Measurements from ENCODE around the gene GALNT7. TPM values are rescaled to one million over a fixed set of nuclear protein-coding genes. Genes with fewer than 3 reads are reported as not detected.
A peak's percentile ranks its signal among the peaks of the same experiment; 100 is the strongest.

Gene GALNT7
- total and polyA plus RNA-seq, 2 of the 13 experiments (the other 11 are each of a cell fraction or from before 2014, with no cell fraction given): 0.08 to 0.13 TPM

- TF ChIP-seq ZNF18 (CRISPR knock-in tag; IDR thresholded peaks at IDR 0.05; ENCODE audit: insufficient replicate concordance): peak; percentile 72
- peak; percentile 66; the same call in 1 of the 2 replicates for TF ChIP-seq ZNF451 (CRISPR knock-in tag; IDR thresholded peaks at IDR 0.05)
- TF ChIP-seq ZBTB46 (CRISPR knock-in tag; IDR thresholded peaks at IDR 0.05; ENCODE audit: borderline replicate concordance): no peak
- TF ChIP-seq KDM2A (CRISPR knock-in tag; IDR thresholded peaks at IDR 0.05; ENCODE audit: borderline replicate concordance, low read depth): peak; percentile 44
- no peak for TF ChIP-seq XRCC5 (optimal IDR thresholded peaks at IDR 0.05; ENCODE audit: low read length)
- peak; percentile 92 for TF ChIP-seq UBTF (CRISPR knock-in tag; IDR thresholded peaks at IDR 0.05)
- no peak for TF ChIP-seq MTF2 (CRISPR knock-in tag; IDR thresholded peaks at IDR 0.05; ENCODE audit: borderline replicate concordance)
- 0 out of 2 replicates have a peak, but pooled peaks have one; percentile 37 for TF ChIP-seq ARHGAP35 (CRISPR knock-in tag; IDR thresholded peaks at IDR 0.05; ENCODE audit: borderline replicate concordance)
- TF ChIP-seq CC2D1A (CRISPR knock-in tag; IDR thresholded peaks at IDR 0.05): peak; percentile 99
- TF ChIP-seq JUND (CRISPR knock-in tag; IDR thresholded peaks at IDR 0.05): no peak; the same call in 1 of the 2 replicates
- peak; percentile 14; the same call in 1 of the 2 replicates for TF ChIP-seq ZBTB14 (CRISPR knock-in tag; IDR thresholded peaks at IDR 0.05)
- TF ChIP-seq MAFK (conservative IDR thresholded peaks at IDR 0.05 in 1 of 2, IDR thresholded peaks at IDR 0.05 in 1 of 2; ENCODE audit: low read length in 2 of 2): no peak
- TF ChIP-seq ZKSCAN8 (CRISPR knock-in tag; IDR thresholded peaks at IDR 0.05; ENCODE audit: borderline replicate concordance): peak; percentile 32; the same call in 1 of the 2 replicates
- peak; percentile 87 for TF ChIP-seq ZGPAT (CRISPR knock-in tag; IDR thresholded peaks at IDR 0.05)
- peak; percentile 67 for TF ChIP-seq ZNF280B (CRISPR knock-in tag; IDR thresholded peaks at IDR 0.05; ENCODE audit: borderline replicate concordance)
- peak; percentile 100 for TF ChIP-seq ZFP36L1 (CRISPR knock-in tag; IDR thresholded peaks at IDR 0.05)
- TF ChIP-seq ZNF749 (CRISPR knock-in tag; IDR thresholded peaks at IDR 0.05; ENCODE audit: borderline replicate concordance): peak; percentile 98
Measured at GRCh38 chr4:173334085-173334890, 165.7 kb downstream of the GALNT7 start, which contains the start of gene HMGB2 (continued).

Data from HepG2 (cell line).